ENCODE measurements around the gene CCDC28B. TPM values are rescaled to one million over a fixed set of nuclear protein-coding genes. Genes with fewer than 3 reads are reported as not detected.
A peak's percentile ranks its signal among the peaks of the same experiment; 100 is the strongest.

The CCDC28B gene
- total RNA-seq, 1 donor from 2014 or later: 25.8 TPM

GRCh38 chr1:32186491-32186890, 13.9 kb upstream of the CCDC28B start:
- intact Hi-C loops (cut with DNase I): no loop called here
- ATAC-seq (no peak), DNase-seq (ENCODE audit: missing footprints) (no peak)

- ATAC-seq: no peak
- no peak for DNase-seq (ENCODE audit: missing footprints)
- intact Hi-C loops (cut with DNase I): no loop called here
Observed at GRCh38 chr1:32187850-32188249, 12.5 kb upstream of the CCDC28B start.

GRCh38 chr1:32192220-32192948, 8.0 kb upstream of the CCDC28B start:
- intact Hi-C loops (cut with DNase I): no loop called here
- ATAC-seq (no peak), DNase-seq (ENCODE audit: missing footprints) (no peak)

GRCh38 chr1:32194984-32195383, 5.4 kb upstream of the CCDC28B start:
- no peak for ATAC-seq
- no peak for DNase-seq (ENCODE audit: missing footprints)
- intact Hi-C loops (cut with DNase I): no loop called here

- ATAC-seq: no peak
- DNase-seq (ENCODE audit: missing footprints): no peak
- intact Hi-C loops (cut with DNase I): no loop called here
Observed at GRCh38 chr1:32195531-32195930, 4.9 kb upstream of the CCDC28B start.

GRCh38 chr1:32195972-32196823, 4.2 kb upstream of the CCDC28B start:
- intact Hi-C loops (cut with DNase I): no loop called here
- ATAC-seq (no peak), DNase-seq (ENCODE audit: missing footprints) (no peak)

- ATAC-seq (no peak), DNase-seq (ENCODE audit: missing footprints) (no peak)
- intact Hi-C loops (cut with DNase I): no loop called here
Observed at GRCh38 chr1:32197074-32197473, 3.3 kb upstream of the CCDC28B start.

- ATAC-seq (no peak), DNase-seq (ENCODE audit: missing footprints) (no peak)
- intact Hi-C loops (cut with DNase I): no loop called here
Observed at GRCh38 chr1:32197837-32198236, 2.6 kb upstream of the CCDC28B start.

GRCh38 chr1:32198237-32199042, 2.0 kb upstream of the CCDC28B start:
- intact Hi-C loops (cut with DNase I): no loop called here
- ATAC-seq (no peak), DNase-seq (ENCODE audit: missing footprints) (no peak)

GRCh38 chr1:32199043-32199716, 1.2 kb upstream of the CCDC28B start:
- no peak for DNase-seq (ENCODE audit: missing footprints)
- no peak for ATAC-seq
- intact Hi-C loops (cut with DNase I): no loop called here

GRCh38 chr1:32199717-32200072, 700 bp upstream of the CCDC28B start:
- ATAC-seq (peak; percentile 64), DNase-seq (ENCODE audit: missing footprints) (peak; percentile 87)
- intact Hi-C loops (cut with DNase I): no loop called here

- intact Hi-C loops (cut with DNase I): no loop called here
- ATAC-seq: peak; percentile 47
Observed at GRCh38 chr1:32201011-32201855, 838 bp downstream of the CCDC28B start.

GRCh38 chr1:32204943-32205361, 4.6 kb downstream of the CCDC28B start:
- no peak for DNase-seq (ENCODE audit: missing footprints)
- ATAC-seq: no peak
- intact Hi-C loops (cut with DNase I): no loop called here

More at GRCh38 chr1:32201011-32201855, 838 bp downstream of the CCDC28B start:
- no peak for DNase-seq (ENCODE audit: missing footprints)

- intact Hi-C loops (cut with DNase I): no loop called here
- peak; percentile 92 for DNase-seq (ENCODE audit: missing footprints)
- peak; percentile 76 for ATAC-seq
Observed at GRCh38 chr1:32205401-32206370, 5.3 kb downstream of the CCDC28B start, which contains the start of gene IQCC. TSS of gene IQCC (plus strand) at chr1:32205671. CDS start at chr1:32205682, 11 bp downstream.

- no peak for ATAC-seq
- intact Hi-C loops (cut with DNase I): no loop called here
- no peak for DNase-seq (ENCODE audit: missing footprints)
Observed at GRCh38 chr1:32208469-32208868, 8.1 kb downstream of the CCDC28B start.

- intact Hi-C loops (cut with DNase I): no loop called here
- DNase-seq (ENCODE audit: missing footprints): no peak
- ATAC-seq: no peak
Observed at GRCh38 chr1:32208891-32209328, 8.5 kb downstream of the CCDC28B start, which contains the start of gene DCDC2B. TSS of gene DCDC2B (plus strand) at chr1:32209089. CDS start at chr1:32209094, 5 bp downstream.

Data from Right ventricle myocardium inferior (tissue), 1 donor.